RWPE2 (cell line): ENCODE data around the gene EPB41.
"Not testable (repeated sequence)": the region's sequence is repeated elsewhere in the genome, so short reads cannot be mapped to it uniquely, and the experiment has no call there.

Source experiments
- ATAC-seq: fragments of 200-7000 bp; cut with Tn5 transposase; 3 replicates; pipeline ENCODE4 v1.9.1; 2021; ENCODE audit warnings: low read depth
- DNase-seq: peaks from one replicate; pipeline ENCODE4 v3.0.0-alpha.2; 2020; ENCODE audit warnings: low spot score
- H3K27ac ChIP-seq: fragments of 450-650 bp; 2 replicates; pipeline ENCODE4 v1.5.1; 2017; ENCODE audit warnings: mild to moderate bottlenecking; ENCODE audit not compliant: poor library complexity, severe bottlenecking
- H3K27me3 ChIP-seq: fragments of 250-450 bp; sonication (Bioruptor Pico); 2 replicates; pipeline ENCODE4 v1.5.1; 2021; ENCODE audit warnings: mild to moderate bottlenecking, moderate library complexity; ENCODE audit not compliant: insufficient read depth, poor library complexity, severe bottlenecking
- H3K36me3 ChIP-seq: fragments of 250-450 bp; sonication (Bioruptor Pico); 2 replicates; pipeline ENCODE4 v1.5.1; 2020; ENCODE audit warnings: low read depth, mild to moderate bottlenecking, moderate library complexity
- H3K4me1 ChIP-seq: fragments of 250-450 bp; sonication (Bioruptor Pico); 2 replicates; pipeline ENCODE4 v1.5.1; 2021; ENCODE audit warnings: mild to moderate bottlenecking, moderate library complexity; ENCODE audit not compliant: insufficient read depth, poor library complexity, severe bottlenecking
- H3K4me3 ChIP-seq: fragments of 250-450 bp; sonication (Bioruptor Pico); 2 replicates; pipeline ENCODE4 v1.5.1; 2021; ENCODE audit warnings: mild to moderate bottlenecking, moderate library complexity; ENCODE audit not compliant: severe bottlenecking
- H3K9me3 ChIP-seq: fragments of 250-450 bp; sonication (Bioruptor Pico); 2 replicates; pipeline ENCODE4 v1.5.1; 2021; ENCODE audit warnings: mild to moderate bottlenecking, moderate library complexity; ENCODE audit not compliant: severe bottlenecking
- TF ChIP-seq, protein P1 (sequence below): fragments of 450-650 bp; IDR thresholded peaks from one replicate; pipeline ENCODE4 v1.5.1; 2017; ENCODE audit warnings: mild to moderate bottlenecking, moderate library complexity; ENCODE audit not compliant: poor library complexity, severe bottlenecking

EPB41 gene

DNA sequence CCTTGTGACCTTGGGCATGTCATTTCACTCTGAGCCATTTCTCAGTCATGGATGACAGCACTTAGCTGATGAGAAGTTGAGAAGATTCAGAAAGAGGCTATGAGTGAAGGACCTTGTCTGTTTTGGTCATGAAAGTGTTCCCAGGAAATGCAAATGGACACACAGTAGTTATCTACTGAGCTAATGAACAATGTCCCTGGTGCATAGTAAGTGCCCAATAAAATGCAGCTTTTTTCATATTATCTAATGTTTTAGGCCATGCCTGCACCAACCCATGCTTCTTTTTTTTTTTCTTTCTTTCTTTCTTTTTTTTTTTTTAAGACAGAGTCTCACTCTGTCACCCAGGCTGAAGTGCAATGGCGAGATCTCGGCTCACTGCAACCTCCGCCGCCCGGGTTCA is 44.4 kb upstream of the EPB41 start:
- H3K27ac ChIP-seq, result no peak overlapping the region
- H3K36me3 ChIP-seq, result no peaks in the 10 kb centered on the region
- no peak overlapping the region for H3K4me3 ChIP-seq
- TF ChIP-seq, protein P1, sequence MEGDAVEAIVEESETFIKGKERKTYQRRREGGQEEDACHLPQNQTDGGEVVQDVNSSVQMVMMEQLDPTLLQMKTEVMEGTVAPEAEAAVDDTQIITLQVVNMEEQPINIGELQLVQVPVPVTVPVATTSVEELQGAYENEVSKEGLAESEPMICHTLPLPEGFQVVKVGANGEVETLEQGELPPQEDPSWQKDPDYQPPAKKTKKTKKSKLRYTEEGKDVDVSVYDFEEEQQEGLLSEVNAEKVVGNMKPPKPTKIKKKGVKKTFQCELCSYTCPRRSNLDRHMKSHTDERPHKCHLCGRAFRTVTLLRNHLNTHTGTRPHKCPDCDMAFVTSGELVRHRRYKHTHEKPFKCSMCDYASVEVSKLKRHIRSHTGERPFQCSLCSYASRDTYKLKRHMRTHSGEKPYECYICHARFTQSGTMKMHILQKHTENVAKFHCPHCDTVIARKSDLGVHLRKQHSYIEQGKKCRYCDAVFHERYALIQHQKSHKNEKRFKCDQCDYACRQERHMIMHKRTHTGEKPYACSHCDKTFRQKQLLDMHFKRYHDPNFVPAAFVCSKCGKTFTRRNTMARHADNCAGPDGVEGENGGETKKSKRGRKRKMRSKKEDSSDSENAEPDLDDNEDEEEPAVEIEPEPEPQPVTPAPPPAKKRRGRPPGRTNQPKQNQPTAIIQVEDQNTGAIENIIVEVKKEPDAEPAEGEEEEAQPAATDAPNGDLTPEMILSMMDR, result no peak
- no peaks in the 10 kb centered on the region for H3K9me3 ChIP-seq
- no peak for DNase-seq
- peaks cover 3% of the 10 kb centered on the region for H3K4me1 ChIP-seq
- no peak for ATAC-seq
- H3K27me3 ChIP-seq, result no peaks in the 10 kb centered on the region

DNA sequence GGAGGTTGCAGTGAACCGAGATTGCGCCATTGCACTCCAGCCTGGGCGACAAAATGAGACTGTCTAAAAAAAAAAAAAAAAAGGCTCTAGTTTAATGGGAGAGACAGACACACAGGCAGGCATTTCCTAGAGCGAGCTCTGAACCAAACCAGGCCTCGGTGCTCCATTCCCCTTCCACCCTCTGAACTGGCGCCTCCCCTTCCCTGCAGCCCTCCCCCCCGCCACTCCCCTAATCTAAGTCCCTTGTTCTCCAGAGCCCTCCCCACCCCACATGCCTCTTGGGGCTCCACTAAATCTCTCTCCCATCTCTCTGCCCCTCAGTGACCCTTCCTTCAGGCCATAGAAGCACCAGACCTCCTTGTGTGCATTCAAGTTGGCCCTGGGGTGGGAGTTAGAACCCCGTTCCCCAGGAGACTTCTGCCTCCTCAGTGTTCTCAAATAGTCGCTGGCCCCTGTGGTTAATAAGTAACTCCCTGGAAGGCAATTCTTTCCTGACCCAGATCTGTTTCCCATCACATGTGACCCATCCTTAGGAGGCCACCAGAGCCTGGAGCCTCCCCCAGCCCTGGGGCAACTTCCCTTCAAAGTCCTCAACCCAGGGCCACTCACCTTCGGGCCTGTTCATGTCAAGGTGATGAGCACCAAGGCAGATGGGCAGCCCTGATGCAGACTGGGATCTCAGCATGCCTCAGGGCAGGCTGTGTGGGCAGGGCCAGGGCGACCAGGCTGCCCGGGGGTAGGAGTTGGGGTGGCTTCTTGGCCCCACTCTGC is 42.6 kb upstream of the EPB41 start:
- DNase-seq (no peak), ATAC-seq (no peak)
- Histone ChIP-seq H3K27ac (no peak overlapping the region), H3K9me3 (no peaks in the 10 kb centered on the region), H3K4me1 (peaks cover 3% of the 10 kb centered on the region), H3K36me3 (no peaks in the 10 kb centered on the region), H3K4me3 (no peak overlapping the region), H3K27me3 (no peaks in the 10 kb centered on the region)
- TF ChIP-seq, protein P1, result no peak

DNA sequence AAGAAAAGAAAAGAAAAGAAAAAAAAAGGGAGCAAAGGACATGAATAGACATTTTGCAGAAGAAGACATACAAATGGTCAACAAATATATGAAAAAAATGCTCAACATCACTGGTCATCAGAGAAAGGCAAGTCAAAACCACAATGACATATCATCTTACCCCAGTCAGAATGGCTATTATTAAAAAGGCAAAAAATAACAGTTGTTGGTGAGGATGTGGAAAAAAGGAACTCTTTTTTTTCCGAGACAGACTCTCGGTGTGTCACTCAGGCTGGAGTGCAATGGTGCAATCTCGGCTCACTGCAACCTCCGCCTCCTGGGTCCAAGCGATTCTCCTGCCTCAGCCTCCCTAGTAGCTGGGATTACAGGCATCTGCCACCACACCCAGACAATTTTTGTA is 39.2 kb upstream of the EPB41 start:
- H3K27me3 ChIP-seq, H3K36me3 ChIP-seq, DNase-seq, H3K27ac ChIP-seq, H3K4me3 ChIP-seq, H3K9me3 ChIP-seq, H3K4me1 ChIP-seq, ATAC-seq: not testable (repeated sequence)

DNA sequence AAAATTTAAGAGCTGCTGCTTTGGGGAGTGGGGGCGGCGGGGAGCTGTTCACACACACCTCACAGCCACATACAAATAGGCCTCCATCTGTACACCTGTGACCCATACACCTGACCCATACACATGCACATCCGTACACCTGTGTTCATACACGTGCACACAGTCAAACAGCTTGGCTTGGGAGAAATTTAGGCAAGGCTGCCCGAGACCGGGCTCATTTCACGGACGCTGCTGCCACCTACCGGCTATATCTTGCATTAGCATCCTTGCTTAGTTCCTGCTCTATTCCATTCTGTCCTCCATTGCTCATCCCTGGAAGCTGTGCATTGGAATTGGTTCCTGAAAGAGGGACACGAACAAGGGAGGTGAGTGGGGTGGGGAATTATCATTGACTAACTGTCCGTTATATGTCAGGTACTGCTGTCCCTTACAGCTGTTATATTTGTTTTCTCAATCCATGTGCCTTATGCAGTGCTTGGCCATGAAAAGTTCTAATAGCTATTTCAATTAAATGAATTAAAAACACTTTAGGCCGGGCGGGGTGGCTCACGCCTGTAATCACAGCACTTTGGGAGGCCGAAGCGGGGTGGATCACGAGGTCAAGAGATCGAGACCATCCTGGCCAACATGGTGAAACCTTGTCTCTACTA is 37.1 kb upstream of the EPB41 start:
- DNase-seq (no peak), ATAC-seq (peak; percentile 78)
- Histone ChIP-seq H3K4me1 (peaks cover 3% of the 10 kb centered on the region), H3K27me3 (no peaks in the 10 kb centered on the region), H3K4me3 (no peak overlapping the region), H3K27ac (no peak overlapping the region), H3K9me3 (no peaks in the 10 kb centered on the region), H3K36me3 (no peaks in the 10 kb centered on the region)
- TF ChIP-seq, protein P1, result peak; percentile 93

DNA sequence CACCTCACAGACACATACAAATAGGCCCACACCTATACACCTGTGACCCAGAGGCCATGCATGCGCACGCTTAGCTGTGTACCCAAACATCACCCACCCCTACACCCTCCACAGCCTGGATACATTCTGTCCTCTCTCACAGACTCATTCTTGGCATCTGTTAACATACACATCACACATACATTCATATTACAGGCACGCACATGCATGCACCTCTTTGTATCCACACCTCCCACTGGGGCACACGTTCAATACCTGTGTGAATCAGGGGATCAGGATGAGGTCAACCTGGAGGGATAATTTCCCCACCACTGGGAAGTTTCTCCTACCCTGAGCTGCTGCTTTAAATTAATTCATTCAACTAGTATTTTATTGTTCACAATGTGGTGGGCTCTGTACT is 35.6 kb upstream of the EPB41 start:
- H3K36me3 ChIP-seq, result no peaks in the 10 kb centered on the region
- no peak overlapping the region for H3K4me3 ChIP-seq
- no peaks in the 10 kb centered on the region for H3K9me3 ChIP-seq
- TF ChIP-seq, protein P1, result no peak
- ATAC-seq, result no peak
- H3K27ac ChIP-seq, result no peak overlapping the region
- no peak for DNase-seq
- H3K4me1 ChIP-seq, result no peaks in the 10 kb centered on the region
- no peaks in the 10 kb centered on the region for H3K27me3 ChIP-seq
